Measurements from ENCODE around the gene SYT9.

DNA sequence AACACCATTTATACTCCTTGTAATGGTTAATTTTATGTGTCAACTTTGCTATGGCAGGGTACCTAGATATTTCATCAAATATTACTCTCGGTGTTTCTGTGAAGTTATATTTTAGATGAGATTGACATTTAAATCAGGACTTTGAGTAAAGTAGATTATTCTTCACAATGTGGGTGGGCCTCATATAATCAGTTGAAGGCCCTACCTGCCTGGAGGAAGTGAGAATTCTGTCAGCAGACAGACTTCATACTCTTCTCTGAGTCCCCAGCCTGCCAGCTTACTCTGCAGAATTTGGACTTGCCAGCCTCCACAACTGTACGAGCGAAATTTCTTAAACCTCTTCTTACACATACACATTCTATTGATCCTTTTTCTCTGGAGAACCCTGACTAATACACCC, 49.3 kb upstream of the SYT9 start:
- TF ChIP-seq TAF1 (IDR thresholded peaks at IDR 0.05; ENCODE audit: borderline replicate concordance, insufficient read depth, low read length) (no peak), POLR2AphosphoS5 (IDR thresholded peaks at IDR 0.05; ENCODE audit: low read depth, low read length) (no peak), SIN3A (IDR thresholded peaks at IDR 0.05; ENCODE audit: borderline replicate concordance, insufficient read depth, low read length) (no peak)
- TF ChIP-seq, protein P1, sequence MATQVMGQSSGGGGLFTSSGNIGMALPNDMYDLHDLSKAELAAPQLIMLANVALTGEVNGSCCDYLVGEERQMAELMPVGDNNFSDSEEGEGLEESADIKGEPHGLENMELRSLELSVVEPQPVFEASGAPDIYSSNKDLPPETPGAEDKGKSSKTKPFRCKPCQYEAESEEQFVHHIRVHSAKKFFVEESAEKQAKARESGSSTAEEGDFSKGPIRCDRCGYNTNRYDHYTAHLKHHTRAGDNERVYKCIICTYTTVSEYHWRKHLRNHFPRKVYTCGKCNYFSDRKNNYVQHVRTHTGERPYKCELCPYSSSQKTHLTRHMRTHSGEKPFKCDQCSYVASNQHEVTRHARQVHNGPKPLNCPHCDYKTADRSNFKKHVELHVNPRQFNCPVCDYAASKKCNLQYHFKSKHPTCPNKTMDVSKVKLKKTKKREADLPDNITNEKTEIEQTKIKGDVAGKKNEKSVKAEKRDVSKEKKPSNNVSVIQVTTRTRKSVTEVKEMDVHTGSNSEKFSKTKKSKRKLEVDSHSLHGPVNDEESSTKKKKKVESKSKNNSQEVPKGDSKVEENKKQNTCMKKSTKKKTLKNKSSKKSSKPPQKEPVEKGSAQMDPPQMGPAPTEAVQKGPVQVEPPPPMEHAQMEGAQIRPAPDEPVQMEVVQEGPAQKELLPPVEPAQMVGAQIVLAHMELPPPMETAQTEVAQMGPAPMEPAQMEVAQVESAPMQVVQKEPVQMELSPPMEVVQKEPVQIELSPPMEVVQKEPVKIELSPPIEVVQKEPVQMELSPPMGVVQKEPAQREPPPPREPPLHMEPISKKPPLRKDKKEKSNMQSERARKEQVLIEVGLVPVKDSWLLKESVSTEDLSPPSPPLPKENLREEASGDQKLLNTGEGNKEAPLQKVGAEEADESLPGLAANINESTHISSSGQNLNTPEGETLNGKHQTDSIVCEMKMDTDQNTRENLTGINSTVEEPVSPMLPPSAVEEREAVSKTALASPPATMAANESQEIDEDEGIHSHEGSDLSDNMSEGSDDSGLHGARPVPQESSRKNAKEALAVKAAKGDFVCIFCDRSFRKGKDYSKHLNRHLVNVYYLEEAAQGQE (IDR thresholded peaks at IDR 0.05; ENCODE audit: insufficient read depth in 1 of 2, low read depth in 2 of 2, low read length in 2 of 2): no peak

All from PFSK-1 (cell line).